ENCODE measurements around the gene KSR2. TPM values are rescaled to one million over a fixed set of nuclear protein-coding genes. Genes with fewer than 3 reads are reported as not detected.

KSR2 gene
- total RNA-seq, 1 donor from 2014 or later, result not detected

DNA sequence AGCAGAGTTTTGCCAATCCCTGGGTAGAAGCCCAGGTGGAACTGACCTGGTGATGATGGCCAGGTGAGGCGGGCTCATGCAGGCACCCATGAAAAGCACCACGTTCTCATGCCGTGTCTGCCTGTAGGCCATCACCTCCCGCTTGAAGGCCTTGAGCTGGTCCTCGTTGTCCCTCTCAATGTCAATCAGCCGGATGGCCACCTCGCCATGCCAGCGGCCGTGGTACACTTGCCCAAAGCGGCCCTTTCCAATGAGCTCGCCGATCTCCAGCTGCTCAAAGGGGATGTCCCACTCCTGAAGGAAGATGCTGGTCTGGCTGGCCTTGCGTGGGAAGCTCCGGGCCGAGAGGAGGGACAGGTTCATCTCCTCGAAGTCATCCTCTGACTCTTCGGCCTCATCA, 444.0 kb downstream of the KSR2 start:
- no peak overlapping the region for H3K4me3 ChIP-seq
- H3K27ac ChIP-seq (replicated peaks), result no peak overlapping the region
- TF ChIP-seq, protein P1, sequence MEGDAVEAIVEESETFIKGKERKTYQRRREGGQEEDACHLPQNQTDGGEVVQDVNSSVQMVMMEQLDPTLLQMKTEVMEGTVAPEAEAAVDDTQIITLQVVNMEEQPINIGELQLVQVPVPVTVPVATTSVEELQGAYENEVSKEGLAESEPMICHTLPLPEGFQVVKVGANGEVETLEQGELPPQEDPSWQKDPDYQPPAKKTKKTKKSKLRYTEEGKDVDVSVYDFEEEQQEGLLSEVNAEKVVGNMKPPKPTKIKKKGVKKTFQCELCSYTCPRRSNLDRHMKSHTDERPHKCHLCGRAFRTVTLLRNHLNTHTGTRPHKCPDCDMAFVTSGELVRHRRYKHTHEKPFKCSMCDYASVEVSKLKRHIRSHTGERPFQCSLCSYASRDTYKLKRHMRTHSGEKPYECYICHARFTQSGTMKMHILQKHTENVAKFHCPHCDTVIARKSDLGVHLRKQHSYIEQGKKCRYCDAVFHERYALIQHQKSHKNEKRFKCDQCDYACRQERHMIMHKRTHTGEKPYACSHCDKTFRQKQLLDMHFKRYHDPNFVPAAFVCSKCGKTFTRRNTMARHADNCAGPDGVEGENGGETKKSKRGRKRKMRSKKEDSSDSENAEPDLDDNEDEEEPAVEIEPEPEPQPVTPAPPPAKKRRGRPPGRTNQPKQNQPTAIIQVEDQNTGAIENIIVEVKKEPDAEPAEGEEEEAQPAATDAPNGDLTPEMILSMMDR (IDR thresholded peaks at IDR 0.05; ENCODE audit: borderline replicate concordance), result no peak
- no peaks in the 10 kb centered on the region for H3K9me3 ChIP-seq (replicated peaks)
- intact Hi-C loops (cut with micrococcal nuclease), result no loop called here
- H3K27me3 ChIP-seq (ENCODE audit: low read depth), result no peaks in the 10 kb centered on the region
- H3K36me3 ChIP-seq, result no peaks in the 10 kb centered on the region
- no peak for DNase-seq
- peaks cover 32% of the 10 kb centered on the region for H3K4me1 ChIP-seq

DNA sequence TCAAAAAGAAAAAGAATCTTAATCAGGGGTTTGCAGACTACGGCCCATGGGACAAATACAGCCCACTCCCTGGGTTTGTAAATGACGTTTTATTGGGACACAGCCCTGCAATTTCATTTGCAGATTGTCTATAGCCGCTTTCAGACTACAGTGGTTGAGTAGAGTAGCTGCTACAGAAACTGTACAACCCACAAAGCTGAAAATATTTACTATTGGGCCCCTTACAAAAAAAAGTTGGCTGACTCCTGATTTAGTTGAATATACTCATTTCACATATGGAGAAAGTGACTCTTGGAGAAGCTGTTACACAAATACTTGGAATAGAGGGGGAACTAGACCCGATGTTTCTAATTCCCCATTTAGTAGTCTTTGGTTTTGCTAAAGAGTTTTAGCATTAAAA, 444.8 kb downstream of the KSR2 start:
- Histone ChIP-seq H3K27ac (replicated peaks) (no peak overlapping the region), H3K4me1 (peaks cover 38% of the 10 kb centered on the region), H3K4me3 (no peak overlapping the region), H3K36me3 (no peaks in the 10 kb centered on the region), H3K9me3 (replicated peaks) (no peaks in the 10 kb centered on the region), H3K27me3 (ENCODE audit: low read depth) (no peaks in the 10 kb centered on the region)
- TF ChIP-seq, protein P1 (IDR thresholded peaks at IDR 0.05; ENCODE audit: borderline replicate concordance), result no peak
- DNase-seq, result no peak
- intact Hi-C loops (cut with micrococcal nuclease), result no loop called here

DNA sequence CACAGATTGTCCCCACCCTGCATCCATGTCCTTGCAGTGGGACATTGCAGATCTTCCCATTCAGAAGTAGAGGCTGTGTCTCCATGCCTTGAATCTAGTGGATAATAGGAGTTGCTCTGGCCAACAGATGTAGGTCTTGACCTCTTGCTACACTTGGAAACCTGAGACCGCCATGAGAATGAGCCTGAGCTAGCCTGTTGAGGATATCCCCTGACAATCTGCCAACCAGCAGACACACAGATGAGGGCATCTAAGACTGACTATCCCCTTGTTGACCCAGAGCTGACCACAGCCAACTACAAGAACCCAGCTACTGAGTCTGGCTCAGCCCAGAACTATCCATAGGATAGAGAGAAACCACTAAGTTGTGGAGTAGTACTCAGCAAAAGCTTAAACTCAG, 446.2 kb downstream of the KSR2 start:
- H3K27ac ChIP-seq (replicated peaks), result no peak overlapping the region
- no peak overlapping the region for H3K4me3 ChIP-seq
- H3K4me1 ChIP-seq, result peaks cover 37% of the 10 kb centered on the region
- intact Hi-C loops (cut with micrococcal nuclease), result no loop called here
- H3K9me3 ChIP-seq (replicated peaks), result no peaks in the 10 kb centered on the region
- no peaks in the 10 kb centered on the region for H3K36me3 ChIP-seq
- TF ChIP-seq, protein P1 (IDR thresholded peaks at IDR 0.05; ENCODE audit: borderline replicate concordance), result no peak
- no peak for DNase-seq
- H3K27me3 ChIP-seq (ENCODE audit: low read depth), result no peaks in the 10 kb centered on the region

DNA sequence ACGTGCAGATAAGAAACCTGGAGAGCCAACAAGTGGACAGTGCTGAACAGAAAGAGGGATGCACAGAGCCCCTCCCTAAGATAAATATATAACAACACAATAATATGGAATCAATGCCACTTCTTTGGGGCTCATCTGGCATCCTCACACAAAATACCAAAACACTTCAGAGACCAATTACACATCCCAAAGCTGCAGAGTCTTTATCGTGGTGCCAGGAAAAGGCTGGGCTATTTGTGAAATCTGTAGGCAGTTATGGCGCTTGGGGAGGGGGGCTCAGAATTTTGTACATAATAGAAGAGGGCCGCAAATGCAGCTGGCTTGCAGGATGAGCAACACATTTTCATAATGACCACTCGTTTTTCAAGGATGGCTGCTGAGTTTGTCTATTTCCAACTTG, 446.9 kb downstream of the KSR2 start:
- Histone ChIP-seq H3K36me3 (no peaks in the 10 kb centered on the region), H3K9me3 (replicated peaks) (no peaks in the 10 kb centered on the region), H3K27ac (replicated peaks) (no peak overlapping the region), H3K27me3 (ENCODE audit: low read depth) (no peaks in the 10 kb centered on the region), H3K4me1 (peaks cover 34% of the 10 kb centered on the region), H3K4me3 (no peak overlapping the region)
- intact Hi-C loops (cut with micrococcal nuclease), result no loop called here
- no peak for DNase-seq
- TF ChIP-seq, protein P1 (IDR thresholded peaks at IDR 0.05; ENCODE audit: borderline replicate concordance), result no peak

DNA sequence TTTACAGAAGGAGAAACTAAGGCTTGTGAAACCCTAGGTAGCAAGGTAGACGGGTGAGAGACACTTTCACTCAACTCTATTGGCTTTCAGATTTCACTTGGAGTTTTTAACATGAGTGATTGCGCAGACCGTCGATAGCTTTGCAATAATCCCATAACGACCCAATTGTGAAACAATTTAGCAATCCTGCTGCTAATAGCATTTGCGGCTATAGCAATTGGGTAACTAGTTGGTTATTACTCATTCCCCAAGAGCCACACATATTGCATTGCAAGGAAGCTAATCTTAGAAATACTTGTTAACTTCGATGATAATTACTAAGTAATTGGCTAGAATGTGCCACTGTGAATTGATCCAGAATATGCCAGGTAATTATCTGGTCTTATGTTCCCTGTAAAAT, 447.4 kb downstream of the KSR2 start:
- Histone ChIP-seq H3K36me3 (no peaks in the 10 kb centered on the region), H3K9me3 (replicated peaks) (no peaks in the 10 kb centered on the region), H3K27ac (replicated peaks) (no peak overlapping the region), H3K4me3 (no peak overlapping the region), H3K27me3 (ENCODE audit: low read depth) (no peaks in the 10 kb centered on the region), H3K4me1 (peaks cover 34% of the 10 kb centered on the region)
- TF ChIP-seq, protein P1 (IDR thresholded peaks at IDR 0.05; ENCODE audit: borderline replicate concordance), result no peak
- no peak for DNase-seq
- intact Hi-C loops (cut with micrococcal nuclease), result no loop called here
